ENCODE data around the gene RHOG. TPM values are rescaled to one million over a fixed set of nuclear protein-coding genes. Genes with fewer than 3 reads are reported as not detected.

The RHOG gene
- total RNA-seq, 1 experiment from 2014 or later, result 26.4 TPM

DNA sequence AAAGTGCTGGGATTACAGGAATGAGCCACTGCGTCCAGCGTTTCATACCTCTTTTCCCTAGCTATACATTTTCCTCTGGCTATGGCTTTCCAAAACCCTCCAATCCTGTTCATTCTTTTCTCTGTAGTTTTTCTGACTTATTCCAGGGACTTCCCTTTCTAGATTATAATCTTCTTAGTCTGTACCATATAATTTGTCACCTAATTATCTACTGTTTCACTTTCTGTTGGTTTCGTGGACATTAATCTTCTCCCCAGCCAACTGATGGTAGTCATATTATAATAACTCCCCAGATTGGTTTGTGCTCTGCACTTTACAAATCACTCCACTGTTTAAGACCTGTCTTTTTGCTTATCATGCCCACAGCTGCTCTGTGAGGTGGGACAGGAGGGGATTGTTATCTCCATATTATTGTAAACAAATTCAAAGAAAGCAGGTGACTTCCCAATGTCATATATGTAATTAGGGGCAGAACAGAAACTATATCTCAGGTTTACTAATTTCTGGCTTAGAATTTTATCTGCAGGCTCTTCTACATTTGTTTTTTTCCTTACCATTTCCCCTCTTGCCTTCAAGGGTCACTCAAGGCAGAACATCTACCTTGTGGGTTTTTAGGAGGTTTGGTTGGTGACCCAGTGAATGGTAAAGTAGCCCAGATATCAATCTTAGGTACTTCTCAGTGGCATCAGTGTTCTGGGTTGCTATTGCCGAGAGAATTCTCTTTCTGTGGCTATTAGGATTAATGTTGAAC lies 38.6 kb upstream of the RHOG start:
- no CpG with 5 or more reads among the region's 4 CpGs for WGBS (ENCODE audit: extremely low coverage, insufficient read length, low lambda C conversion rate)

More for the DNA sequence above, 38.6 kb upstream of the RHOG start:
- H3K27ac ChIP-seq (ENCODE audit: insufficient read length, low read depth, low read length), result no peak overlapping the region
- Mint-ChIP-seq H3K27ac (no peak overlapping the region), H3K27me3 (ENCODE audit: low read depth) (no peaks in the 10 kb centered on the region), H3K9me3 (no peaks in the 10 kb centered on the region), H3K36me3 (ENCODE audit: insufficient read depth in 1 of 3, low read depth in 3 of 3) (no peaks in the 10 kb centered on the region), H3K4me1 (peaks cover 16 to 19% of the 10 kb centered on the region in 2 experiments), H3K4me3 (no peak overlapping the region)
- no peak overlapping the region for H2AK5ac ChIP-seq (ENCODE audit: insufficient read length, low read length)
- H3K56ac ChIP-seq (ENCODE audit: insufficient read length, low read depth, low read length), result no peak overlapping the region
- H3K9me3 ChIP-seq (ENCODE audit: control insufficient read depth, low read depth, low read length), result no peaks in the 10 kb centered on the region
- no peaks in the 10 kb centered on the region; the same call in 1 of the 2 replicates for H3K27me3 ChIP-seq (ENCODE audit: insufficient read depth, low read length)
- H3T11ph ChIP-seq (ENCODE audit: low read length), result no peak overlapping the region
- no peak overlapping the region for H3K23ac ChIP-seq (ENCODE audit: insufficient read length, low read depth, low read length)
- no peak overlapping the region for H2BK20ac ChIP-seq (ENCODE audit: low read depth, low read length, poor library complexity, severe bottlenecking)
- DNase-seq, result no peak
- no peak overlapping the region for H3K9ac ChIP-seq (ENCODE audit: extremely low read depth, insufficient read length, low read length)
- H2AFZ ChIP-seq (ENCODE audit: low read length), result no peak overlapping the region
- H3K14ac ChIP-seq (ENCODE audit: insufficient read depth, low read length), result no peak overlapping the region
- no peaks in the 10 kb centered on the region for H3K23me2 ChIP-seq (ENCODE audit: insufficient read length, low read depth, low read length, poor library complexity, severe bottlenecking)
- TF ChIP-seq, protein P1, sequence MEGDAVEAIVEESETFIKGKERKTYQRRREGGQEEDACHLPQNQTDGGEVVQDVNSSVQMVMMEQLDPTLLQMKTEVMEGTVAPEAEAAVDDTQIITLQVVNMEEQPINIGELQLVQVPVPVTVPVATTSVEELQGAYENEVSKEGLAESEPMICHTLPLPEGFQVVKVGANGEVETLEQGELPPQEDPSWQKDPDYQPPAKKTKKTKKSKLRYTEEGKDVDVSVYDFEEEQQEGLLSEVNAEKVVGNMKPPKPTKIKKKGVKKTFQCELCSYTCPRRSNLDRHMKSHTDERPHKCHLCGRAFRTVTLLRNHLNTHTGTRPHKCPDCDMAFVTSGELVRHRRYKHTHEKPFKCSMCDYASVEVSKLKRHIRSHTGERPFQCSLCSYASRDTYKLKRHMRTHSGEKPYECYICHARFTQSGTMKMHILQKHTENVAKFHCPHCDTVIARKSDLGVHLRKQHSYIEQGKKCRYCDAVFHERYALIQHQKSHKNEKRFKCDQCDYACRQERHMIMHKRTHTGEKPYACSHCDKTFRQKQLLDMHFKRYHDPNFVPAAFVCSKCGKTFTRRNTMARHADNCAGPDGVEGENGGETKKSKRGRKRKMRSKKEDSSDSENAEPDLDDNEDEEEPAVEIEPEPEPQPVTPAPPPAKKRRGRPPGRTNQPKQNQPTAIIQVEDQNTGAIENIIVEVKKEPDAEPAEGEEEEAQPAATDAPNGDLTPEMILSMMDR (conservative IDR thresholded peaks at IDR 0.05), result no peak
- H2BK12ac ChIP-seq (ENCODE audit: insufficient read length, low read depth, low read length), result no peak overlapping the region
- no peaks in the 10 kb centered on the region for H4K20me1 ChIP-seq (ENCODE audit: control insufficient read depth, insufficient read depth, insufficient read length)
- H3K18ac ChIP-seq (ENCODE audit: insufficient read length, low read depth, low read length), result no peak overlapping the region
- no peaks in the 10 kb centered on the region for H3K4me1 ChIP-seq (ENCODE audit: insufficient read depth, low read length)
- H4K5ac ChIP-seq (ENCODE audit: insufficient read length, low read depth, low read length), result no peak overlapping the region
- H2BK5ac ChIP-seq (ENCODE audit: insufficient read length, low read length), result no peak overlapping the region
- no peak overlapping the region for H4K8ac ChIP-seq (replicated peaks; ENCODE audit: insufficient read length, low read depth, low read length)
- no peak overlapping the region for H2BK120ac ChIP-seq (ENCODE audit: low read depth, low read length, poor library complexity, severe bottlenecking)
- no peaks in the 10 kb centered on the region for H3K79me2 ChIP-seq (ENCODE audit: insufficient read depth, low read length)
- no peak overlapping the region for H3K4me2 ChIP-seq (ENCODE audit: insufficient read depth, insufficient read length, low read length)
- no peak overlapping the region for H2BK15ac ChIP-seq (ENCODE audit: low read depth, low read length)
- no peak overlapping the region for H4K91ac ChIP-seq (ENCODE audit: insufficient read length, low read depth, low read length)
- no peaks in the 10 kb centered on the region for H3K79me1 ChIP-seq (ENCODE audit: insufficient read depth, low read depth, low read length, poor library complexity, severe bottlenecking)
- no peak overlapping the region for H3K4ac ChIP-seq (ENCODE audit: low read depth, low read length)

Measured in H9 (cell line).